Measurements from ENCODE around the gene AGPAT4.

The AGPAT4 gene

DNA sequence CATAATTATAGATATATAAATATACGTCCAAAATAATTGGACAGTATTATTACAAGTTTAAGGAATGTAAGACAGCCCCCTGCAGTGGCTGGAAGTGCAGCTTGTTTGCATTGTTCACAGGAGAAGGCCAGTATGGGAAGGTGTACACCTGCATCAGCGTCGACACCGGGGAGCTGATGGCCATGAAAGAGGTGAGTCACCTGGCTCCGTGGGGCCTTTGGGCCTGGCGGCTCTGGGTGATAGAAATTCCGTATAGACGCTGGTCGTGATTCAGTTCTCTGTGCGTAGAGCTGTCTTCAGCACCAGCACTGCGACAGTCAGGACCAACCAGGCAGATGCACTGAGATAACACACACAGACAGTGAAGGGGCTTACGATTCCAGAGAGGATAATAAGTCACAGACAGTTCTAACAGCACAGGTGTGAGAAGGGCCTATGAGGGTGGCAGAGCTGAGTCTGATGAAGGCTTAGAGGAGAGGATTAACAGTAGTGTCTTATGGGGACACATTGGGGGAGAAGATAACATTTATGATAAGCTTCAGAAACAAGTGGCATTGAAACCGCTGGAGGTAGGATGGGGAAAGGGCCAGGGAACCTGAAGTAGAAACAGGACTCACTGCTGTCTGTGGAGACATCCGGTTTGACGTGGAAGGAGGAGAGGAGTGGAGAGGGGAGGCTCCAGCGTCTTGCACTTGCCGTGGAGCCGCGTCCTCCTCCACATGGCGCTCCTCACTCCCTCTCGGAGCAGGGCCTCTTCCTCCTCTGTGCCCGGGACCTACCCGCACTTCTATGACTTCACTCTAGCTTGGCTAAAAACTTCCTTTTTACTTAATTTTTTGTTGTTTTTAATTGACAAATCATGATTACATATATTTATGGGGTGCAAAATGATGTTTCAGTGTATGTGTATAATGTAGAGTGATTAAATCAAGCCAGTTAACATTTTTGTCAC lies 165.8 kb downstream of the AGPAT4 start:
- Histone ChIP-seq H3K9me2 (replicated peaks; ENCODE audit: control insufficient read depth, low read length) (no peaks in the 10 kb centered on the region), H3K27ac (ENCODE audit: low read depth, low read length) (no peak overlapping the region), H4K20me1 (ENCODE audit: control insufficient read depth, insufficient read depth, low read depth, low read length) (no peaks in the 10 kb centered on the region), H3K79me2 (ENCODE audit: control insufficient read depth, low read length) (no peaks in the 10 kb centered on the region), H3K4me1 (ENCODE audit: control insufficient read depth, low read length) (no peaks in the 10 kb centered on the region), H3F3A (ENCODE audit: control insufficient read depth, insufficient read depth) (no peaks in the 10 kb centered on the region), H3K36me3 (ENCODE audit: control insufficient read depth, low read length) (peaks cover 83% of the 10 kb centered on the region), H3K27me3 (ENCODE audit: control insufficient read depth, low read length) (no peaks in the 10 kb centered on the region), H3K4me2 (ENCODE audit: low read length) (no peak overlapping the region), H3K4me3 (ENCODE audit: low read length) (no peak overlapping the region), H3K9me3 (ENCODE audit: control insufficient read depth, insufficient read depth, low read length) (no peaks in the 10 kb centered on the region)
- TF ChIP-seq, protein P1, sequence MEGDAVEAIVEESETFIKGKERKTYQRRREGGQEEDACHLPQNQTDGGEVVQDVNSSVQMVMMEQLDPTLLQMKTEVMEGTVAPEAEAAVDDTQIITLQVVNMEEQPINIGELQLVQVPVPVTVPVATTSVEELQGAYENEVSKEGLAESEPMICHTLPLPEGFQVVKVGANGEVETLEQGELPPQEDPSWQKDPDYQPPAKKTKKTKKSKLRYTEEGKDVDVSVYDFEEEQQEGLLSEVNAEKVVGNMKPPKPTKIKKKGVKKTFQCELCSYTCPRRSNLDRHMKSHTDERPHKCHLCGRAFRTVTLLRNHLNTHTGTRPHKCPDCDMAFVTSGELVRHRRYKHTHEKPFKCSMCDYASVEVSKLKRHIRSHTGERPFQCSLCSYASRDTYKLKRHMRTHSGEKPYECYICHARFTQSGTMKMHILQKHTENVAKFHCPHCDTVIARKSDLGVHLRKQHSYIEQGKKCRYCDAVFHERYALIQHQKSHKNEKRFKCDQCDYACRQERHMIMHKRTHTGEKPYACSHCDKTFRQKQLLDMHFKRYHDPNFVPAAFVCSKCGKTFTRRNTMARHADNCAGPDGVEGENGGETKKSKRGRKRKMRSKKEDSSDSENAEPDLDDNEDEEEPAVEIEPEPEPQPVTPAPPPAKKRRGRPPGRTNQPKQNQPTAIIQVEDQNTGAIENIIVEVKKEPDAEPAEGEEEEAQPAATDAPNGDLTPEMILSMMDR (IDR thresholded peaks at IDR 0.05; ENCODE audit: low read depth, low read length, poor library complexity, severe bottlenecking): no peak
- no peak for TF ChIP-seq EZH2phosphoT487 (IDR thresholded peaks at IDR 0.05; ENCODE audit: borderline replicate concordance, low read length)

DNA sequence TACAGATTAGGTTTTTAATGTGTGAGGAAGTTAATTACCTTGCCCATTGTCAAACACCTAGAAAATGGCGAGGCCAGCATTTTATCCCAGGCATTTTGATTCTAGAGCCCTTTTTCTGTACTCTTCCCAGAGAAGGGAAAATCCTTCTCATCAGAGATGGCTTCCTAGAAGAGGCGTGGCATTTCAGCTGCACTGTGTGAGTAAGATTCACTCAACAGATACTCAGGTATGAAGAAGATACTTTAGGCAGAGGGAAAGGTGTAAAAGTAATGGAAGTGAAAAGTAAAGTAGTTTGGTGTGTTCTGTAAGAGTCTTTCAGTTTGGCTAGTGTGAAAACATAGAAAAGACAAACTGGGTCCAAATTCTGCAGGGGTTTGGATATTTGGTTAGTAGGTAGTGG lies 168.5 kb downstream of the AGPAT4 start:
- Histone ChIP-seq H3K4me2 (ENCODE audit: low read length) (no peak overlapping the region), H3K27ac (ENCODE audit: low read depth, low read length) (no peak overlapping the region), H3K27me3 (ENCODE audit: control insufficient read depth, low read length) (no peaks in the 10 kb centered on the region), H3K36me3 (ENCODE audit: control insufficient read depth, low read length) (peaks cover 78% of the 10 kb centered on the region), H3K79me2 (ENCODE audit: control insufficient read depth, low read length) (no peaks in the 10 kb centered on the region), H3F3A (ENCODE audit: control insufficient read depth, insufficient read depth) (no peaks in the 10 kb centered on the region), H3K9me3 (ENCODE audit: control insufficient read depth, insufficient read depth, low read length) (no peaks in the 10 kb centered on the region), H3K4me3 (ENCODE audit: low read length) (no peak overlapping the region), H4K20me1 (ENCODE audit: control insufficient read depth, insufficient read depth, low read depth, low read length) (no peaks in the 10 kb centered on the region), H3K4me1 (ENCODE audit: control insufficient read depth, low read length) (no peaks in the 10 kb centered on the region), H3K9me2 (replicated peaks; ENCODE audit: control insufficient read depth, low read length) (no peaks in the 10 kb centered on the region)
- TF ChIP-seq, protein P1 (IDR thresholded peaks at IDR 0.05; ENCODE audit: low read depth, low read length, poor library complexity, severe bottlenecking): no peak
- no peak for TF ChIP-seq EZH2phosphoT487 (IDR thresholded peaks at IDR 0.05; ENCODE audit: borderline replicate concordance, low read length)

DNA sequence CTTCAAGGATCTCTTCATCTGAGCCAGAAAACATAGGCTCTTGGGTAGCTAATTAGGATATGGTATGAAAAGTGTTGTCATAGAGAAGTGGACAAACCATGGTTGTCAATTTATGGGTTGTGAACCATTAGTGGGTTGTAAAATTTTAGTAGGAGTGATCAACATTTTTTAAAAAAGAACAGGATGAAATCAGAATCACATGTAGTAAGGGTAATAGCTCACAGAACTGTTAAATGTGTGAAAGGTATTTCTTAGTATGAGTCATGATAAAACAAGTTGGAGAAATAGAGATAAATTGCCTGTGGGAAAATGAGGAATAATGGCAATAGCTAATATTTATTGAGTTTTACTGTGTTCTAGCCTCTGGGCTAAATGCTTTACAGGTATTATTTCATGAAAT lies 168.9 kb downstream of the AGPAT4 start:
- Histone ChIP-seq H3K4me2 (ENCODE audit: low read length) (no peak overlapping the region), H3K4me1 (ENCODE audit: control insufficient read depth, low read length) (no peaks in the 10 kb centered on the region), H3K36me3 (ENCODE audit: control insufficient read depth, low read length) (peaks cover 78% of the 10 kb centered on the region), H4K20me1 (ENCODE audit: control insufficient read depth, insufficient read depth, low read depth, low read length) (no peaks in the 10 kb centered on the region), H3K27ac (ENCODE audit: low read depth, low read length) (no peak overlapping the region), H3K9me3 (ENCODE audit: control insufficient read depth, insufficient read depth, low read length) (no peaks in the 10 kb centered on the region), H3K9me2 (replicated peaks; ENCODE audit: control insufficient read depth, low read length) (no peaks in the 10 kb centered on the region), H3F3A (ENCODE audit: control insufficient read depth, insufficient read depth) (no peaks in the 10 kb centered on the region), H3K4me3 (ENCODE audit: low read length) (no peak overlapping the region), H3K79me2 (ENCODE audit: control insufficient read depth, low read length) (no peaks in the 10 kb centered on the region), H3K27me3 (ENCODE audit: control insufficient read depth, low read length) (no peaks in the 10 kb centered on the region)
- no peak for TF ChIP-seq EZH2phosphoT487 (IDR thresholded peaks at IDR 0.05; ENCODE audit: borderline replicate concordance, low read length)
- TF ChIP-seq, protein P1 (IDR thresholded peaks at IDR 0.05; ENCODE audit: low read depth, low read length, poor library complexity, severe bottlenecking): no peak

All from DOHH2 (cell line).